Measurements from ENCODE around the gene RDM1. TPM values are rescaled to one million over a fixed set of nuclear protein-coding genes. Genes with fewer than 3 reads are reported as not detected.

The RDM1 gene
- total and polyA plus RNA-seq, 7 donors, result 0.92 to 3.6 TPM; not detected in 5

DNA sequence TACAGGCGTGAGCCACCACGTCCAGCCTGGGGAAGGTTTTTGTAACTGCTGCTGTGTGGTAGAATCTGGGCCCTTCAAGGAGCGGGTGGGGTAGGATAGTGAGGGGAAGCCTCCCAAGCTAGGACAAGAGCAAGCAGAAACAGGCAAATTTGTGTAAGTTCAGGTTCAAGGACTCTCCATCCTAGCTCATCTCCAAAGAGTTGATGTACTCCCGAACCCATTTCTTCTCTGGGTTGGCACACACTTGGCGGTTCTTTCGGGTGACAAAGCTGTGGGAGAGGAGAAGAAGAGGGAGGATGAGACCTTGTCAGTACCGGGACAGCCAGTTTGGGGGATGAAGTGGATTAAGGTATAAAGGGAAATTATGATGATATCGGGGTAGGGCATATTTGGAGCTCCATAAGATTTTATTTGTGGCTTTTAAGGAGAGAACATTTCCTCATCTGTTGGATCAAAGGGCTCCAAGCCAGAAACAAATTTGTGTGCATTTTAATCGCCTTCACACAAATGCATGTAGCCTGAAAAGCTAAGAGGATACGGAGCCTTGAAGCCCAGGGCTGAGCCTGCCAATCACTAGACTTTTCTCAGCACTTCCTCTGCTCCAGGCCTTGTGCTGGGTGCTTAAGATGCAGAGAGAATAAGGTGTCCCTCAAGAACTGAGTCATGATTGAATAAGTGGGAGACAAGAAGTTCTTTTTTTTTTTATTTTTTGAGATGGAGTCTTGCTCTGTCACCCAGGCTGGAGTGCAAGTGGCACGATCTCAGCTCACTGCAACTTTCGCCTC, 58.2 kb downstream of the RDM1 start:
- Histone ChIP-seq H3K27ac (no peak overlapping the region), H3K4me3 (no peak overlapping the region), H3K36me3 (no peaks in the 10 kb centered on the region), H3K9me3 (no peaks in the 10 kb centered on the region), H3K27me3 (no peaks in the 10 kb centered on the region), H3K4me1 (no peaks in the 10 kb centered on the region)
- intact Hi-C loops (cut with DNase I), result no loop called here
- WGBS, 2 donors, result 96% methylated on average over 12 of the region's 12 CpGs
- DNase-seq, result no peak
- TF ChIP-seq EP300 (IDR thresholded peaks at IDR 0.05) (no peak), POLR2AphosphoS5 (IDR thresholded peaks at IDR 0.05) (no peak), POLR2A (IDR thresholded peaks at IDR 0.05) (no peak)
- TF ChIP-seq, protein P1, sequence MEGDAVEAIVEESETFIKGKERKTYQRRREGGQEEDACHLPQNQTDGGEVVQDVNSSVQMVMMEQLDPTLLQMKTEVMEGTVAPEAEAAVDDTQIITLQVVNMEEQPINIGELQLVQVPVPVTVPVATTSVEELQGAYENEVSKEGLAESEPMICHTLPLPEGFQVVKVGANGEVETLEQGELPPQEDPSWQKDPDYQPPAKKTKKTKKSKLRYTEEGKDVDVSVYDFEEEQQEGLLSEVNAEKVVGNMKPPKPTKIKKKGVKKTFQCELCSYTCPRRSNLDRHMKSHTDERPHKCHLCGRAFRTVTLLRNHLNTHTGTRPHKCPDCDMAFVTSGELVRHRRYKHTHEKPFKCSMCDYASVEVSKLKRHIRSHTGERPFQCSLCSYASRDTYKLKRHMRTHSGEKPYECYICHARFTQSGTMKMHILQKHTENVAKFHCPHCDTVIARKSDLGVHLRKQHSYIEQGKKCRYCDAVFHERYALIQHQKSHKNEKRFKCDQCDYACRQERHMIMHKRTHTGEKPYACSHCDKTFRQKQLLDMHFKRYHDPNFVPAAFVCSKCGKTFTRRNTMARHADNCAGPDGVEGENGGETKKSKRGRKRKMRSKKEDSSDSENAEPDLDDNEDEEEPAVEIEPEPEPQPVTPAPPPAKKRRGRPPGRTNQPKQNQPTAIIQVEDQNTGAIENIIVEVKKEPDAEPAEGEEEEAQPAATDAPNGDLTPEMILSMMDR (IDR thresholded peaks at IDR 0.05), result no peak

DNA sequence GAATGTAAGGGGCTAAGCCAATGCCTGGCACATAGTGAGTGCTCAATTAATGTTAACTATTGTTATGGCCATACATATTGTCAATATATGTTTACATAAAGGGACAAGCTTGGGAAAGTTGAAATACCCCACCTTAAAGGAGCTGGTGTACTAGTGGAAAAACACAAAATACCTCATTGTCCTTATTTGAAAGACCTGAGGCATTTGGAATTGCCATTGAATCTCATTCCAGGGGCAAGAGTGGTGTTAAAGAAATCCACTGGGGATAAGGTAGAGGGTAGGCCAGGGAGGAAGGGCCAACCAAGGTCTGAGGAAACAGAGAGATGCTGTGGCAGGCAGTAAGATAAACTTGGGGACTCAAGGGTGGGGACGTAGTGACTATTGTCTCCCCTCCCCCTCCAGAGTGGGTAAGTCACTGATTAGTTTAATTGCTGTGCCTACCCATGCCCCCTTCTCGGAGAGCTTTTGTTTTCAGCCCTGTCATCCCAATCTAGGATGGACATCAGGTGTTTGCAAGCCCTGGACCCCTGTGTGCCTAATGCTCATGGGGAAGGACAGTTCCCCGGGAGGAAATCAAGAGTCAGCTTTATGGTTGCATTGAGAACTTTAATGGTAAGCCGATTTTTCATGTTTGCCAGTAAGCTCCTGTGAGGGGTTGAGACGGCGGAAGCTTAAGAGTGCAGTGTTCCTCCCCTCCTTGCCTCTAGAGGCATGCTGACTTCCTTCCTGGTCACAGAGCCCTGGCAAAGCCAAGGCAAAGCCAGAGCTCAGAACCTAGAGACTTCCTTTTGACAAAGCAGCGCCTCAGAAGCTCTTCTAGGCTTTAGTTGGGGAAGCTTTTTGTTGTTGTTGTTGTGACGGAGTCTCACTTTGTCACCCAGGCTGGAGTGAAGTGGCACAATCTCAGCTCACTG, 59.4 kb downstream of the RDM1 start:
- Histone ChIP-seq H3K36me3 (no peaks in the 10 kb centered on the region), H3K27me3 (no peaks in the 10 kb centered on the region), H3K9me3 (no peaks in the 10 kb centered on the region), H3K27ac (no peak overlapping the region), H3K4me1 (peaks cover 0 to 5% (median 2%) of the 10 kb centered on the region in 4 donors), H3K4me3 (no peak overlapping the region)
- DNase-seq, result no peak
- TF ChIP-seq, protein P1 (IDR thresholded peaks at IDR 0.05), result no peak
- TF ChIP-seq POLR2AphosphoS5 (IDR thresholded peaks at IDR 0.05) (no peak), EP300 (IDR thresholded peaks at IDR 0.05) (no peak), POLR2A (IDR thresholded peaks at IDR 0.05) (no peak)
- intact Hi-C loops (cut with DNase I), result no loop called here
- WGBS, 2 donors, result 58 to 82% methylated on average over 8 of the region's 8 CpGs

DNA sequence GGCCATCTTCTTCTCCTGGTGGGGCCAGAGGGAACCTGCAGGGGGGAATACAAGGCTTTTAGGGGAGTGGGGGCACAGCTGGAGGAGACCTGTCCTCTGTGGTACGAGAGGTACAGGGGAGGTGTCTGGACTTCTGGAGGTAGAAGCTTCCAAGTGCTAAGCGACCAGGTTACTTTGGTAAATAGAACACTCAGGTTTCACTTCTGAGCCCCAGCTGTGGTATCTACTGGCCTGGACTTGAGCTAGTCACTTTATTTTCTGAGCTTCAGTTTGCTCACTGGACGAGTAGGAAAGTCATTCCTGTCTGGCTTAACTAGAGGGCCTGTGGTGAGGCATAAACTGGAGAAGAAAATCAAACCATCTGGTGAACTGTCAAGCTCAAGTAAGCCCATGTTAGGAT, 61.8 kb downstream of the RDM1 start, which contains the start of gene HEATR9:
Gene HEATR9 (minus strand): TSS at position 155 of the 400 bp plus-strand sequence. CDS start 149 bp downstream, at position 6.
- no peak for DNase-seq
- Histone ChIP-seq H3K27me3 (no peaks in the 10 kb centered on the region), H3K4me1 (peaks cover 0 to 11% (median 3%) of the 10 kb centered on the region in 4 donors), H3K27ac (no peak within 1 kb of the TSS), H3K36me3 (no peaks in the 10 kb centered on the region), H3K4me3 (no peak within 1 kb of the TSS), H3K9me3 (no peaks in the 10 kb centered on the region)
- TF ChIP-seq POLR2AphosphoS5 (IDR thresholded peaks at IDR 0.05) (no peak), EP300 (IDR thresholded peaks at IDR 0.05) (no peak), POLR2A (IDR thresholded peaks at IDR 0.05) (no peak)
- TF ChIP-seq, protein P1 (IDR thresholded peaks at IDR 0.05), result no peak
- WGBS, 2 donors, result 86 to 90% methylated on average over 3 of the region's 3 CpGs
- intact Hi-C loops (cut with DNase I), result no loop called here

Small RNA genes within 50 kb of the gene (small RNA-seq; reads per million reads assigned to genes)
- 37.2 to 997 (median 149) reads per million in 3 donors for gene RF00100

Other genes with a start within 250 kb of the RDM1 start
- 1 to 10 TPM; 3.6 to 5.5 (median 3.8) TPM for gene RASL10B, start 199.1 kb downstream of the RDM1 start, total RNA-seq
- gene RASL10B, start 199.1 kb downstream of the RDM1 start, polyA plus RNA-seq, result 1 to 10 TPM in 1 of 3 donors, under 1 TPM in 1, not detected in 1; 0.60 to 1.8 TPM
- not detected for gene GAS2L2, start 177.5 kb downstream of the RDM1 start, total RNA-seq
- gene GAS2L2, start 177.5 kb downstream of the RDM1 start, polyA plus RNA-seq, result under 1 TPM in 1 of 3 donors, not detected in 2; 0.06 TPM
- gene C17orf50, start 169.9 kb downstream of the RDM1 start, total RNA-seq, result not detected
- gene C17orf50, start 169.9 kb downstream of the RDM1 start, polyA plus RNA-seq, result under 1 TPM in 1 of 3 donors, not detected in 2; 0.07 TPM
- gene MMP28, start 135.1 kb downstream of the RDM1 start, total RNA-seq, result 10 to 100 TPM; 15.8 to 60.8 (median 40.5) TPM
- gene MMP28, start 135.1 kb downstream of the RDM1 start, polyA plus RNA-seq, result 10 to 100 TPM; 24.0 to 52.9 (median 30.3) TPM
- gene TAF15, start 121.3 kb downstream of the RDM1 start, total RNA-seq, result 10 to 100 TPM; 58.1 to 85.9 (median 71.3) TPM
- gene TAF15, start 121.3 kb downstream of the RDM1 start, polyA plus RNA-seq, result 100 to 1,000 TPM in 1 of 3 donors, 10 to 100 TPM in 2; 55.9 to 147 (median 58.7) TPM
- gene HEATR9, start 61.9 kb downstream of the RDM1 start, total RNA-seq, result not detected
- gene HEATR9, start 61.9 kb downstream of the RDM1 start, polyA plus RNA-seq, result under 1 TPM in 1 of 3 donors, not detected in 2; 0.06 TPM
- gene CCL5, start 50.4 kb downstream of the RDM1 start, total RNA-seq, result 1 to 10 TPM in 3 of 4 donors, not detected in 1; 1.8 to 3.3 (median 2.4) TPM
- gene CCL5, start 50.4 kb downstream of the RDM1 start, polyA plus RNA-seq, result 10 to 100 TPM in 1 of 3 donors, 1 to 10 TPM in 2; 2.3 to 15.5 (median 3.6) TPM
- gene LYZL6, start 12.9 kb upstream of the RDM1 start, total RNA-seq, result not detected
- not detected for gene LYZL6, start 12.9 kb upstream of the RDM1 start, polyA plus RNA-seq
- 1 to 10 TPM in 1 of 4 donors, not detected in 3; 1.1 TPM for gene CCL16, start 50.7 kb upstream of the RDM1 start, total RNA-seq
- under 1 TPM in 1 of 3 donors, not detected in 2; 0.10 TPM for gene CCL16, start 50.7 kb upstream of the RDM1 start, polyA plus RNA-seq
- 10 to 100 TPM; 13.0 to 30.0 (median 23.7) TPM for gene CCL14, start 56.0 kb upstream of the RDM1 start, total RNA-seq
- gene CCL14, start 56.0 kb upstream of the RDM1 start, polyA plus RNA-seq, result 10 to 100 TPM in 1 of 3 donors, under 1 TPM in 1, not detected in 1; 0.60 to 14.2 TPM
- not detected for gene CCL15, start 70.8 kb upstream of the RDM1 start, total RNA-seq
- 10 to 100 TPM; 30.1 to 37.2 (median 33.7) TPM for gene CCL15, start 70.8 kb upstream of the RDM1 start, polyA plus RNA-seq
- 1 to 10 TPM in 3 of 4 donors, under 1 TPM in 1; 0.82 to 8.6 (median 4.2) TPM for gene CCL23, start 87.2 kb upstream of the RDM1 start, total RNA-seq
- gene CCL23, start 87.2 kb upstream of the RDM1 start, polyA plus RNA-seq, result 10 to 100 TPM in 1 of 3 donors, not detected in 2; 18.6 TPM
- 1 to 10 TPM in 3 of 4 donors, not detected in 1; 1.4 to 2.9 (median 2.8) TPM for gene CCL18, start 133.5 kb upstream of the RDM1 start, total RNA-seq
- 10 to 100 TPM in 1 of 3 donors, 1 to 10 TPM in 2; 1.8 to 52.7 (median 4.9) TPM for gene CCL18, start 133.5 kb upstream of the RDM1 start, polyA plus RNA-seq
- 1 to 10 TPM in 3 of 4 donors, not detected in 1; 1.2 to 2.4 (median 1.4) TPM for gene CCL3, start 159.4 kb upstream of the RDM1 start, total RNA-seq
- gene CCL3, start 159.4 kb upstream of the RDM1 start, polyA plus RNA-seq, result 10 to 100 TPM in 1 of 3 donors, 1 to 10 TPM in 2; 3.6 to 22.4 (median 9.6) TPM
- gene CCL4, start 173.1 kb upstream of the RDM1 start, total RNA-seq, result 1 to 10 TPM in 2 of 4 donors, under 1 TPM in 1, not detected in 1; 0.16 to 3.7 (median 1.1) TPM
- 10 to 100 TPM in 1 of 3 donors, 1 to 10 TPM in 2; 2.4 to 12.7 (median 5.1) TPM for gene CCL4, start 173.1 kb upstream of the RDM1 start, polyA plus RNA-seq
- 1 to 10 TPM in 3 of 4 donors, not detected in 1; 1.1 to 5.0 (median 1.5) TPM for gene TBC1D3B, start 245.9 kb upstream of the RDM1 start, total RNA-seq
- 1 to 10 TPM in 2 of 3 donors, not detected in 1; 2.7 to 4.8 TPM for gene TBC1D3B, start 245.9 kb upstream of the RDM1 start, polyA plus RNA-seq